ENCODE data around the gene PCDHGA4.

PCDHGA4 gene

DNA sequence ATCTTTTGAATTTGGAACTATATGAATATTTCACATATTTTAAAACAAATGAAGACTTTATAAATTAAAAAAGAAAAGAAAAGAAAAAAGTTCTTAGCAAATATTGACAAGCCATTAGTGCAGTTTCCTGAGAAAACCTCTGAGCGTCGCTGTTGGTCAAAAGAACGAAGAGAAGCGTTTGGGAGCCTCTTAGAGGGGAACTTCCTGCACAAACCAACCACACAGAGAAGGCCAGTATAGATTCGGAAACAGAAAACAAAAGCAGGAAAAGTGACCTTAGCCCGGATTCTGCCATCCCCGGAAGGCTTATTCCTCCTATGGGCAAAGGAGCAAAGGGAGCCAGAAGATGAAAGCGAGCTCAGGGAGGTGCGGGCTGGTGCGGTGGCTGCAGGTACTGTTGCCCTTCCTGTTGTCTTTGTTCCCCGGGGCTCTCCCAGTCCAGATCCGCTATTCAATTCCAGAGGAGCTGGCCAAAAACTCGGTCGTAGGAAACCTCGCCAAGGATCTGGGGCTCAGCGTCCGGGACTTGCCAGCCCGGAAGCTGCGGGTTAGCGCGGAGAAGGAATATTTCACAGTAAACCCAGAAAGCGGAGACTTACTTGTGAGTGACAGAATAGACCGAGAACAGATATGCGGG is 5.1 kb downstream of the PCDHGA4 start, which contains the start of gene PCDHGB2:
Gene PCDHGB2 (plus strand): TSS at position 205 of the 637 bp plus-strand sequence. CDS start 142 bp downstream, at position 347.
- no peak within 1 kb of the TSS for H3K9ac ChIP-seq (ENCODE audit: insufficient read length)
- TF ChIP-seq POLR2AphosphoS5 (IDR thresholded peaks at IDR 0.05; ENCODE audit: borderline replicate concordance, low read depth, low read length) (no peak), FOXP2 (optimal IDR thresholded peaks at IDR 0.05; ENCODE audit: control extremely low read depth, extremely low read length, insufficient read depth) (no peak), EZH2 (IDR thresholded peaks at IDR 0.05) (no peak)
- no peak for DNase-seq (ENCODE audit: low read depth, low spot score)
- H3K4me3 ChIP-seq: peak within 1 kb of the TSS; percentile 49
- no peaks in the 10 kb centered on the region for H3K36me3 ChIP-seq (ENCODE audit: insufficient read depth, low read length)
- H3K27ac ChIP-seq: no peak within 1 kb of the TSS
- peaks cover 5% of the 10 kb centered on the region; the same call in 1 of the 2 replicates for H3K9me3 ChIP-seq (ENCODE audit: low read depth, low read length)

DNA sequence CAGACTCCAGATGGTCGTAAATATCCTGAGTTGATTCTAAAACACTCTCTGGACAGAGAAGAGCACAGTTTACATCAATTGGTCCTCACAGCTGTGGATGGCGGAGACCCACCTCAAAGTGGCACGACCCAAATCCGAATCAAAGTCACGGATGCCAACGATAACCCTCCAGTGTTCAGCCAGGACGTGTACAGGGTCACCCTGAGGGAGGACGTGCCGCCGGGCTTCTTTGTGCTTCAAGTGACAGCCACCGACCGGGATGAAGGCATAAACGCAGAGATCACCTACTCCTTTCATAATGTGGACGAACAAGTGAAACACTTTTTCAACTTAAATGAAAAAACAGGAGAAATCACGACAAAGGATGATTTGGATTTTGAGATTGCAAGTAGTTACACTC is 5.9 kb downstream of the PCDHGA4 start:
- no peak for TF ChIP-seq POLR2AphosphoS5 (IDR thresholded peaks at IDR 0.05; ENCODE audit: borderline replicate concordance, low read depth, low read length)
- TF ChIP-seq EZH2 (IDR thresholded peaks at IDR 0.05): no peak
- no peak for TF ChIP-seq FOXP2 (optimal IDR thresholded peaks at IDR 0.05; ENCODE audit: control extremely low read depth, extremely low read length, insufficient read depth)
- no peak overlapping the region for H3K4me3 ChIP-seq
- DNase-seq (ENCODE audit: low read depth, low spot score): no peak
- no peak overlapping the region for H3K27ac ChIP-seq
- H3K9ac ChIP-seq (ENCODE audit: insufficient read length): no peak overlapping the region
- no peaks in the 10 kb centered on the region for H3K36me3 ChIP-seq (ENCODE audit: insufficient read depth, low read length)
- peaks cover 5% of the 10 kb centered on the region; the same call in 1 of the 2 replicates for H3K9me3 ChIP-seq (ENCODE audit: low read depth, low read length)

DNA sequence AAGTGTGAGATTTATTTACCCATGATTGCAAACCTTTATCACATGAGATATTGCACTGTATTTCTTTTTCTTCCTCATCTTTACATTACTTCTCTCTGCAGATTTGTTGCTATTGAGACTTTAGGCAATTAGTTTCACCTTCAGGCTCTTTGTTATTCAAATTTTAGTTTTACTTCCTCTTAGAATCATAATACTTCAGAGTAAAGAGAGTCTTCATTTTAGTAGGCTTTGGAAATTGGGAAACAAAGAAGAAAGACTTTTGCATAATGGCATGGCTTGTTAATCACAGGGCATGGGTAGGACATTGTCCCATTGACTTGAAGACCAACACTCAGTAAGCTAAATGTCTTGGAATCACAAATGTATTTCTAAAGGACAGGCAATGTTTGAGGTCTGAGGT is 7.9 kb downstream of the PCDHGA4 start:
- TF ChIP-seq EZH2 (IDR thresholded peaks at IDR 0.05) (no peak), FOXP2 (optimal IDR thresholded peaks at IDR 0.05; ENCODE audit: control extremely low read depth, extremely low read length, insufficient read depth) (no peak), POLR2AphosphoS5 (IDR thresholded peaks at IDR 0.05; ENCODE audit: borderline replicate concordance, low read depth, low read length) (no peak)
- Histone ChIP-seq H3K27ac (no peak overlapping the region), H3K36me3 (ENCODE audit: insufficient read depth, low read length) (no peaks in the 10 kb centered on the region), H3K9me3 (ENCODE audit: low read depth, low read length) (peaks cover 5% of the 10 kb centered on the region; the same call in 1 of the 2 replicates), H3K4me3 (0 out of 2 replicates have a peak overlapping the region, but pooled peaks have one; percentile 7), H3K9ac (ENCODE audit: insufficient read length) (no peak overlapping the region)
- no peak for DNase-seq (ENCODE audit: low read depth, low spot score)

DNA sequence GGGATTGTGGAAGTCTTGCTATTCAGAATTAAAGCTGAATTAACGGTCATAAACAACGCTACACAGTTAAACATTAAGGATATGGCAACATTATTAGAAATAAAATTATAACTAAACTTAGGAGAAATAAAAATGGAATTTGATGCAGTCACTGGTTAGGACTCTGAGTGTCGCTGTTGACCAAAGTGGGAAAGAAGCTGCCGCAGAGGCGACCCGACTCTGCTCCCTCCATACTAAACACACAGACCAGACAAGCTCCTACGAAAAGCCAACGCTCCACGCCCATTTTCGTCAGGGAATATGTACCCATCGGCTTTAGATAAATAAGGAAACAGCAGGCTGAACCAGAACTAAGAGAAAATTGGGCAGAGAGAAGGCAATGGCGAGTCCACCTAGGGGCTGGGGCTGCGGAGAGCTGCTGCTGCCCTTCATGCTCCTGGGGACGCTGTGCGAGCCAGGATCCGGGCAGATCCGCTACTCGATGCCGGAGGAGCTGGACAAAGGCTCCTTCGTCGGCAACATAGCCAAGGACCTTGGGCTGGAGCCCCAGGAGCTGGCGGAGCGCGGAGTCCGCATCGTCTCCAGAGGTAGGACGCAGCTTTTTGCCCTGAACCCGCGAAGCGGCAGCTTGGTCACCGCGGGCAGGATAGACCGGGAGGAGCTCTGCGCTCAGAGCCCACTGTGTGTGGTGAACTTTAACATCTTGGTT is 9.3 kb downstream of the PCDHGA4 start, which contains the start of gene PCDHGA5:
Gene PCDHGA5 (plus strand): TSS at position 211 of the 709 bp plus-strand sequence. CDS start 169 bp downstream, at position 380.
- no peak within 1 kb of the TSS for H3K4me3 ChIP-seq
- no peak within 1 kb of the TSS for H3K27ac ChIP-seq

DNA sequence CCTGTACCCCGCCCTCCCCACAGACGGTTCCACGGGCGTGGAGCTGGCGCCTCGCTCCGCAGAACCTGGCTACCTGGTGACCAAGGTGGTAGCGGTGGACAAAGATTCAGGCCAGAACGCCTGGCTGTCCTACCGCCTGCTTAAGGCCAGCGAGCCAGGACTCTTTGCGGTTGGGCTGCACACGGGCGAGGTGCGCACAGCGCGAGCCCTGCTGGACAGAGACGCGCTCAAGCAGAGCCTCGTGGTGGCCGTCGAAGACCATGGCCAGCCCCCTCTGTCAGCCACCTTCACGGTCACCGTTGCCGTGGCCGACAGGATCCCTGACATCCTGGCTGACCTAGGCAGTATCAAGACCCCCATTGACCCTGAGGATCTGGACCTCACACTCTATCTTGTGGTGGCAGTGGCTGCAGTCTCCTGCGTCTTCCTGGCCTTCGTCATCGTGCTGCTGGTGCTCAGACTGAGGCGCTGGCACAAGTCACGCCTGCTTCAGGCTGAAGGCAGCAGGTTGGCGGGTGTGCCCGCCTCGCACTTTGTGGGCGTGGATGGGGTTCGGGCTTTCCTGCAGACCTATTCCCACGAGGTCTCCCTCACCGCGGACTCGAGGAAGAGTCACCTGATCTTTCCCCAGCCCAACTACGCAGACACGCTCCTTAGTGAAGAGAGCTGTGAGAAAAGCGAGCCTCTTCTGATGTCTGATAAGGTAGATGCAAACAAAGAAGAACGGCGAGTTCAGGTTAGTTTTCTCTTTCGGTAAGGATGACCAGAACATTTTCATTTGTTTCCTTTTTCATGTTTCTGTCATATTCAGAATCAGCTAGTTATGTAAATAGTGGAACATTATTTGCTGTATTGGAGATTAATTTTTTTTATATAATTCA is 11.4 kb downstream of the PCDHGA4 start:
- Histone ChIP-seq H3K9me3 (ENCODE audit: low read depth, low read length) (peaks cover 5% of the 10 kb centered on the region; the same call in 1 of the 2 replicates), H3K9ac (ENCODE audit: insufficient read length) (no peak overlapping the region), H3K36me3 (ENCODE audit: insufficient read depth, low read length) (no peaks in the 10 kb centered on the region), H3K27ac (no peak overlapping the region), H3K4me3 (no peak overlapping the region)
- no peak for DNase-seq (ENCODE audit: low read depth, low spot score)
- no peak for TF ChIP-seq FOXP2 (optimal IDR thresholded peaks at IDR 0.05; ENCODE audit: control extremely low read depth, extremely low read length, insufficient read depth)
- TF ChIP-seq EZH2 (IDR thresholded peaks at IDR 0.05): no peak
- TF ChIP-seq POLR2AphosphoS5 (IDR thresholded peaks at IDR 0.05; ENCODE audit: borderline replicate concordance, low read depth, low read length): no peak

More for the DNA sequence above, 9.3 kb downstream of the PCDHGA4 start, which contains the start of gene PCDHGA5:
- peaks cover 5% of the 10 kb centered on the region; the same call in 1 of the 2 replicates for H3K9me3 ChIP-seq (ENCODE audit: low read depth, low read length)
- TF ChIP-seq POLR2AphosphoS5 (IDR thresholded peaks at IDR 0.05; ENCODE audit: borderline replicate concordance, low read depth, low read length) (no peak), EZH2 (IDR thresholded peaks at IDR 0.05) (no peak), FOXP2 (optimal IDR thresholded peaks at IDR 0.05; ENCODE audit: control extremely low read depth, extremely low read length, insufficient read depth) (no peak)
- DNase-seq (ENCODE audit: low read depth, low spot score): no peak
- H3K36me3 ChIP-seq (ENCODE audit: insufficient read depth, low read length): no peaks in the 10 kb centered on the region
- no peak within 1 kb of the TSS for H3K9ac ChIP-seq (ENCODE audit: insufficient read length)

DNA sequence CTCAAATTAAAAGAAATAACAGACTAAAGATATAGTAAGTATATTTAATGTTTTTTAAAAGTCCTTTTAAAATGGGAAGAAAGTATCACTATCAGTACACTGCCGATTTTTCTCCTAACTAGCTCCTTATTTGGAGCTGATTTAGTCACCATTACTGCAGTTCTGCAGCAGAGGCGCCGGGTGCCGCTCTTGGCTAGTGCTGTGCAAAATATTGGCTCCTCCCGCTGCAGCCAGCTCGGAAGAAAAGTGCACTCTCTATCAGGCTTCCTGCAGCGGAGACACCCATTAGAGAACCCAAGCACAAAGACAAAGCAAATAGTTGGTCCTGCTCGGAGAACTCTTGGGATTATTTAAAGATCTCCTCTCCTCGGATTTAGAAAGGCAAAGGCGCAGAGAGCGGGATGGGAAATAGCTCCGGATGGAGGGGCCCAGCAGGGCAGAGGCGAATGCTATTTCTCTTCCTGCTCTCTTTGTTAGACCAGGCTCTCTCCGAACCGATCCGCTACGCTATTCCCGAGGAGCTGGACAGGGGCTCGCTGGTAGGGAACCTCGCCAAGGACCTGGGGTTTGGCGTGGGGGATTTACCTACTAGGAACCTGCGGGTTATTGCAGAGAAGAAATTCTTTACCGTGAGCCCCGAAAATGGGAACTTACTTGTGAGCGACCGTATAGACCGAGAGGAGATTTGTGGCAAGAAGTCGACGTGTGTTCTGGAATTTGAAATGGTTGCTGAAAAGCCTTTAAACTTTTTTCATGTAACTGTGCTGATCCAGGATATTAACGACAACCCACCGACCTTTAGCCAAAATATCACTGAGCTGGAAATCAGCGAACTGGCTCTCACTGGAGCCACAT is 15.4 kb downstream of the PCDHGA4 start, which contains the start of gene PCDHGB3:
Gene PCDHGB3 (plus strand): TSS at position 249 of the 855 bp plus-strand sequence. CDS start 153 bp downstream, at position 402.
- H3K9me3 ChIP-seq (ENCODE audit: low read depth, low read length): no peaks in the 10 kb centered on the region
- DNase-seq (ENCODE audit: low read depth, low spot score): no peak
- H3K9ac ChIP-seq (ENCODE audit: insufficient read length): no peak within 1 kb of the TSS
- no peaks in the 10 kb centered on the region for H3K36me3 ChIP-seq (ENCODE audit: insufficient read depth, low read length)
- TF ChIP-seq POLR2AphosphoS5 (IDR thresholded peaks at IDR 0.05; ENCODE audit: borderline replicate concordance, low read depth, low read length) (no peak), FOXP2 (optimal IDR thresholded peaks at IDR 0.05; ENCODE audit: control extremely low read depth, extremely low read length, insufficient read depth) (no peak), EZH2 (IDR thresholded peaks at IDR 0.05) (no peak)
- H3K4me3 ChIP-seq: no peak within 1 kb of the TSS
- H3K27ac ChIP-seq: no peak within 1 kb of the TSS

All from SK-N-MC (cell line).